ENCODE results near the gene LDHA.

Gene LDHA

DNA sequence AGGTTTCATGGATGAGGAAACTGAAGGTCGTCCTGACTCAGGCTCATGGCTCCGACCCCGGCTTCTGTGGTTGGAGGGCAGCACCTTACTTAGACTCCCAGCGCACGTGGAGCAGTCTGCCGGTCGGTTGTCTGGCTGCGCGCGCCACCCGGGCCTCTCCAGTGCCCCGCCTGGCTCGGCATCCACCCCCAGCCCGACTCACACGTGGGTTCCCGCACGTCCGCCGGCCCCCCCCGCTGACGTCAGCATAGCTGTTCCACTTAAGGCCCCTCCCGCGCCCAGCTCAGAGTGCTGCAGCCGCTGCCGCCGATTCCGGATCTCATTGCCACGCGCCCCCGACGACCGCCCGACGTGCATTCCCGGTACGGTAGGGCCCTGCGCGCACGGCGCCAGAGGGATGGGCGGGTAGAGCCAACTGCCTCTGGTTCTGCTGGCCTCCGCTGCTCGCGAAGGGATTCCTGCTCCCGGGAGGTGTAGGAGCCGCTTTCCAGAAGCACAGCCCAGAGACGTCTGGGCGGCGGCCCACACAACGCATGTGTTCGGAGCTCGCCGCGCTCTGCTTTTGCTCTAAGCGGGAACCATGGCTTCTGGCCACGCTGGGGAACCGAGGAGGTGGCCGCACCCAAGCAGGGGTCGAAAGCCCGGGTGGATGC, at the start of gene LDHA:
LDHA (plus strand) TSS at position 289 of the 653 bp plus-strand sequence. CDS start 2,280 bp downstream, outside the sequence.
- DNase-seq (ENCODE audit: low read depth): peak; percentile 99

DNA sequence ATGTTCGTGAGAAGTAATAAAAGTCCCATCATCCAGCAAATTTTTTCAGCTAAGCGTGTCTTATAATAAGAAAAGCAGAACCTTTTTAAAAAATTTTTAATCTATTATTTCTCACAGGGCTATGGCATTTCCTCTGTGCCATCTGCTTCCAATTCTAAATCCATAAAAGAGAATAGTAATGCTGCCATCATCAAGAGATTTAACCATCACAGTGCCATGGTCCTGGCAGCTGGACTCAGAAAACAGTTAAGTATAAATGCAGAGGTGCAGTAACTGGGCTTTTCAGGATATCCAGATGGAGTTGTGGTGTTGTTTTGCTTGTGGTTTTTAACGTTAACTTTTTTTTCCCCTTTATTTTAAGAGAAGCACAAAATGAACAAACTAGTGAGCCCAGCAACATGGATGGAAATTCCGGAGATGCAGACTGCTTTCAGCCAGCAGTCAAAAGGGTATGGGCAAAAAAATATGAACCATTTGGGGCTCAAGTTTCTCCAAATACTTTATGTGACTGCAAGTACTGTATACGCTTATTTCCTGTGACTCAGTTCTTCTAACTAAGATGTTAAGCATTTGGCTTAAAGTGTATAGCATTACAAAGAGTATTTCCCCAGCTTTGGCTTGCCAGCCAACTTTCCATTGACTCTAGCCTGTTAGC, 46.8 kb upstream of the LDHA start:
- DNase-seq (ENCODE audit: low read depth): no peak

- DNase-seq (ENCODE audit: low read depth): no peak
These were observed 41.8 kb upstream of the LDHA start for GRCh38 chr11:18352581-18352980.

DNA sequence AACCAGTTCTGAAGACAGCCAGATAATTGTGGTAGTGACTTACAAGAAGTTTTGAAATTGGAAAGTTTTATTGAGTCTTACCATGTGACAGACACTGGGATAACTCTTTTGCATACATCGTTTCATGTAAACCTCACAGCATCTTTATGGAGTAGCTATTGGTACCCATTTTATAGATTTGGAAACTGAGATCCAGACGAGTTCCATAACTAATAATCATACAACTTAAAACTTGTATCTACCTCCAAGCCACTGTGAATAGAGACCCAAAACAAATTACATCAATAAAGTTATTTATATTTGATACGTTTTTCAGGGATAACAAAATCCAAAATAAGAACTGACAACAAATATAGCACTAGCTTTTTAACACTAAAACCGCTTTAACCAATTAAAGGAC, 35.7 kb upstream of the LDHA start:
- DNase-seq (ENCODE audit: low read depth): no peak

GRCh38 chr11:18361154-18361553, 33.2 kb upstream of the LDHA start:
- DNase-seq (ENCODE audit: low read depth): no peak

DNA sequence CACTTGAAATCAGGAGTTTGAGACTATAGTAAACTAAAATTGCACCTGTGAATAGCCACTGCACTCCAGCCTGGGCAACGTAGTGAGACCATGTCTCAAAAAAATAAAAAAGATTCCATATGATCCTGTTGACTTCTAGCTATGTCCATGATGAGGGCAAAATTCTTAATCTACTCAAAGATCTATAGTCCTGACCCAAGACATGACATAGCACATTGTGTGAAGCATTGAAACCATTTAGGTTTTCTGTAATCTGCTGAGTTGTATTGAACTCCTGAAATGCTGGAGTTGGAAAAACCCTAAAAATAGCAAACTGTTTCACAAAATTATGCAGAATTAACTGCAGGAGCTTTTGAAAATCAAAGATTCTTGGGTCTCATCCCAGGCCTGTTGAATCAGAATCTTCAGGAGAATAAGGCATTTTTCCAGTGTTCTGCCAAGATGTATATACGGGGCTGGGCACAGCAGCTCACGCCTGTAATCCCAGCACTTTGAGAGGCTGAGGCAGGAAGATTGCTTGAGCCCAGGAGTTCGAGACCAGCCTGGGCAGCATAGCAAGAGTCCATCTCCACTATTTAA, 29.8 kb upstream of the LDHA start:
- DNase-seq (ENCODE audit: low read depth): no peak

DNA sequence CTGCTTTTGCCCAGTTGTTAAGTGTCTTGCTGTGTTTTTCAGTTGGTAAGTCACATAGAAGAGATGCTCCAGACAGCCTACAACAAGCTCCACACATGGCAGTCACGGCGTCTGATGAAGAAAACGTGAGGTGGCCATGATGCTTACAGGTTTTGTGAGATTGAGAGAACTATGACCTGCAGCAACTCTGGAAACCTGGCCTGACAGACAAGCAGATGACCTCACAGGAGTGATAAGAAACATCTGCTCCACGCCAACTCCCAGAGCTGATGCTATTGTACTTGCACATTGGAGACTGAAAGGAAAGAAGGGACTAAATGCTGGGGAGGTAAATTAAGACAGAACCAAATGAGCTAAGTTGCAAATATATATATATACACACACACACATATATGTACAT, 28.6 kb upstream of the LDHA start:
- no peak for DNase-seq (ENCODE audit: low read depth)

- DNase-seq (ENCODE audit: low read depth): no peak
These were observed 28.1 kb upstream of the LDHA start for GRCh38 chr11:18366286-18366685.

GRCh38 chr11:18367431-18367830, 26.9 kb upstream of the LDHA start:
- DNase-seq (ENCODE audit: low read depth): no peak

GRCh38 chr11:18368221-18368620, 26.1 kb upstream of the LDHA start:
- no peak for DNase-seq (ENCODE audit: low read depth)

- no peak for DNase-seq (ENCODE audit: low read depth)
These were observed 25.0 kb upstream of the LDHA start for GRCh38 chr11:18369398-18369797.

DNA sequence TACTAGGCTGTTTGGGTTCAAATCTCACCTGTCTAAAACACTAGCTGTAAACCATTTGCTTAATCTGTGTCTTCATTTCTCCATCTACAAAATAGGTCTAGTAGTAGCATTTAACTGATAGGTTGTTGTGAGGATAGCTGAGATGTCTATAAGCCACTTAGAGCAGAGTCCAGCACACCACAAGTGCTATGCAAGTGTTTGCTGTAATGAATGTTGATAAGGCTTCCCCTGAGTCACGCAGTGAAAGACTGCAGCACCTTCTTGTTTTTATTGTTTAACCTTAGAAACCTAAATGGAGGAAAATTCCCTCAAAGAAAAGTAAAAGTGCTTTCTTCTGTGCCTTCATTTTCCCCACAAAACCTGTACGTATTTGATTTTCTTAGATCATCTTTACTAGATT, 23.1 kb upstream of the LDHA start:
- DNase-seq (ENCODE audit: low read depth): no peak

GRCh38 chr11:18372201-18372600, 22.2 kb upstream of the LDHA start:
- no peak for DNase-seq (ENCODE audit: low read depth)

- no peak for DNase-seq (ENCODE audit: low read depth)
These were observed 19.4 kb upstream of the LDHA start for GRCh38 chr11:18374956-18375355.

DNA sequence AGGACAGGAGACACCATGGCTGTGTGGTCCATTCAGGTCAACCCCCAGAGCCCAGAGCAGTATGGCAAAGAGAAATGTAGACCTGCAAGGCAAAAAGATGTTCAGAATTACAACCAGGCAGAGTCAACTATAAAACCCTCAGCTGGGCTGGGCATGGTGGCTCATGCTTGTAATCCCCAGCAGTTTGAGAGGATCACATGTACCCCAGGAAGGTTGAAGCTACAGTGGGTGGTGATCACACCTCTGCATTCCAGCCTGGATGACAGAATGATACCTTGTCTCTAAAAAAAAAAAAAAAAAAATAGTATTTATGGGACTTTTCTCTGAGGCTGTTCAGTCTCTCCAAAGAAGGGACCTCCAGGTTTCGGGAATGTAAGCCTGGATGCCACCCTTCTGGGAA, 18.4 kb upstream of the LDHA start:
- no peak for DNase-seq (ENCODE audit: low read depth)

GRCh38 chr11:18379201-18379600, 15.2 kb upstream of the LDHA start:
- no peak for DNase-seq (ENCODE audit: low read depth)

DNA sequence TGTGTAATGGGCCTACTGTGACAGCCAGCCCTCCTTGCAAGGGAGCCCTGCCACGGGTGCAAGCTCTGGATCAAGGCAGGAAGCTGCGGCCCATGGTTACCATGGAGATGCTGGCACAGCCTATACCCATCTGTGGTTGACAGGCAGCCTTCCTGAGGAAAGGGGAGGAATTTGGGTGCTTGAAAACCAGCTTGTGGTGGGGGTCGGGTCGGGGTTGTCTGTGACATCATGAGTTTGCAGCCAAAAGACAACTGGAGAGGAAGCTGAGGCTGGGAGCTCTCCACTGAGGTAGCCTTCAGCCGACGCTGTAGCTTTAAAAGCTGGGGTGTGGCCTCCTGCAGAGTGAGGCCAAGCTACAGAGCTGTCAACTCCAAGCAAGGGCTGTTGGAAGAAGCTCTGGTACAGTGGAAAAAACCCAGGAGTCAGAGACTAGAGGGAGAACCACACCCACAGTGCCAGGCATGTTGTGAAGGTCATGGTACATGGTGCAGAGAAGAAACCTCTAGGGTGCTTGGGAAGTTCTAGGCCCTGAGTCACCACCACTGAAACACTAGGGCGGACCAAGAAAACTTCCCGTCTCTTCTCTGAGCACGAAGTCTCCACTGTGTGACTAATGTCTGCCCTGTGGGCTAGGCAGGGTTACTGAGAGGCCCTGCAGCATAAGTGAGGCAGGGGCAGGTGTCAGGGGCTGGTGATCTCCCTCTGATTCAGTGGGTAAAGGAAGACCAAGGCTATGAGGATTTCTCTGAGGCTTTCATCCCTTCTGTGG, 10.8 kb upstream of the LDHA start:
- no peak for DNase-seq (ENCODE audit: low read depth)

DNA sequence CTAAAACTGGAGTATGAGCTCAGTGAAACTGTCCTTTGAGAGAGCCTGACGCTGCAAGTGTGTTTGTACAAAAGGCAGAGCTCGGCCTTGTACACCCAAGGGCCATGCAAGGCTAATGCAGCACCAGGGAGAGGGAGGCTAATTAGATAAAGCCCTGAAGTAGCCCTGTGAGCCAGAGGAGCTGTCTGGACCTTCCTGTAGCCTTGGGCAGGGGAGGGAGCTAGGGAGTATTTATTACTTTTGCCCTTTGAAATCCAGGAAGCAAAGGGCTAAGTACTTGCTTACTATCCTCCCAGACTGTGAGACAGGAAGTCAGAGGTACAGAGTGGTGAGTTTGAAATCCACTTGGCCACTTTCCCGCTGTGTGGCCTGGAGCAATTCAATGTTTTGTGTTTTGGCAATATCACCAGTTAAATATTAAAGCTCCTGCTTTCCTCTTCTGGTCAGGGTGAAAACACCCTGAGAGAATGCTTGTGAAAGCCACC, 10.2 kb upstream of the LDHA start:
- DNase-seq (ENCODE audit: low read depth): no peak

GRCh38 chr11:18390088-18390487, 4.3 kb upstream of the LDHA start:
- DNase-seq (ENCODE audit: low read depth): no peak

- no peak for DNase-seq (ENCODE audit: low read depth)
These were observed 1.7 kb upstream of the LDHA start for GRCh38 chr11:18392434-18393321.

- no peak for DNase-seq (ENCODE audit: low read depth)
These were observed 635 bp upstream of the LDHA start for GRCh38 chr11:18393581-18394274.
